ENCODE data around the gene CUEDC2.

The CUEDC2 gene

DNA sequence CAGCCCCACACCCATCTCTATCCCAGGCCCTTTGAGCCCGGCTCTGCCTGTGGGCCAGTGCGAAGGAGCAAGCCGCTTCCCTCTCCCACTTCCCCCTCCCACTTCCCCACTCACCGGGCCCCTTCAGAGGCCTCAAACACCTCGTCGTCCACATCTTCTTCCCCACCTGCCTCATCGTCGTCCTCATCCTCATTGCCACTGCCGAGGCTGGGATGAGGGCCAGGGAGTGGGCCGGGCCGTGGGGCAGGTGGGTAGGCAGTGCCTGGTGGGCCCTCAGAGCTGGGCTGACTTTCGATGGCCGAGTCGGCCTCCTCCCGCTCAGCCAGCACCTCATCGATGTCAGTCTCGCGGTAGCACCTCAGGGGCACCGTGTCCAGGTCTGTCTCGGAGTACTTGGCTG lies 17.6 kb downstream of the CUEDC2 start:
- no peak overlapping the region for H3K4me3 ChIP-seq (ENCODE audit: low read depth, low read length)
- in situ Hi-C loops (cut with HindIII; ENCODE audit: low sequenced_read_pairs): no loop called here
- DNase-seq (ENCODE audit: low read depth, low spot score): no peak
- TF ChIP-seq, protein P1, sequence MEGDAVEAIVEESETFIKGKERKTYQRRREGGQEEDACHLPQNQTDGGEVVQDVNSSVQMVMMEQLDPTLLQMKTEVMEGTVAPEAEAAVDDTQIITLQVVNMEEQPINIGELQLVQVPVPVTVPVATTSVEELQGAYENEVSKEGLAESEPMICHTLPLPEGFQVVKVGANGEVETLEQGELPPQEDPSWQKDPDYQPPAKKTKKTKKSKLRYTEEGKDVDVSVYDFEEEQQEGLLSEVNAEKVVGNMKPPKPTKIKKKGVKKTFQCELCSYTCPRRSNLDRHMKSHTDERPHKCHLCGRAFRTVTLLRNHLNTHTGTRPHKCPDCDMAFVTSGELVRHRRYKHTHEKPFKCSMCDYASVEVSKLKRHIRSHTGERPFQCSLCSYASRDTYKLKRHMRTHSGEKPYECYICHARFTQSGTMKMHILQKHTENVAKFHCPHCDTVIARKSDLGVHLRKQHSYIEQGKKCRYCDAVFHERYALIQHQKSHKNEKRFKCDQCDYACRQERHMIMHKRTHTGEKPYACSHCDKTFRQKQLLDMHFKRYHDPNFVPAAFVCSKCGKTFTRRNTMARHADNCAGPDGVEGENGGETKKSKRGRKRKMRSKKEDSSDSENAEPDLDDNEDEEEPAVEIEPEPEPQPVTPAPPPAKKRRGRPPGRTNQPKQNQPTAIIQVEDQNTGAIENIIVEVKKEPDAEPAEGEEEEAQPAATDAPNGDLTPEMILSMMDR (IDR thresholded peaks at IDR 0.05; ENCODE audit: low read depth, low read length): no peak

DNA sequence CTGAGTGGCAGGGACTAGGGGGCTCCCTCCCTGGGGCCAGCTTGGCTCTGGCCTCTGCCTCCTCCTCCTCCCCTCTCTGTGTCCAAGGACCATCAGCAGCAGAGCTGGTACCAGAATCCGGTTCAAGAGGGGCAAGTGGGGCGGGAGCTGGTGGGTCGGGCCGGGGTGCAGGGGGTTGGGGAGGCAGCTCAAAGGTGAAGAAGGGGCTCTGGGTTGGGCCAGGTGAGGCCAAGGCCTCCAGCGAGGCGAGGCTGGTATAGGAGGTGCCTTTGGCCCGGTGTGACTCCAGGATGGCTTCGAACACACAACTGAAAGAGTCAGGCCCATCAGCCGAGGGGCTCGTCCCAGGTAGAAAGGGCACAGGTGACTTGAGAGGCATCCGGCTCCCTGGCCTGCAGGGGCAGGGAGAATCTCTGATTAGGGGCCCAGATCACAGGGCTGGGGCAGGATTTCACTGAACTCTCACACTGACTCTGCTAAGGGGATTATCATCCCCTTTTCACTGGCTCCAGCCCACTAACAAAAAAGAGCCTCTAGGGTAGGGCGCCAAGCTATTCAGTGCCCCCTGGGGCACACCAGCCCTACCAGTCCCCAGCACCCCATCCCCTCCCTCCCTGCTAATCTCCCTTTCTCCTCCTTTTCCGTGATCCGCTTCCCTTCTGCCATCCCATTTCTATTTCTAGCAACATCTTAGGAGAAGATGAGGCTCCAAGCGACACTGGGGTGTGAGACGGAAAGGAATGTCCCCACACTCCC lies 18.4 kb downstream of the CUEDC2 start:
- TF ChIP-seq, protein P1 (IDR thresholded peaks at IDR 0.05; ENCODE audit: low read depth, low read length): no peak
- H3K4me3 ChIP-seq (ENCODE audit: low read depth, low read length): no peak overlapping the region
- DNase-seq (ENCODE audit: low read depth, low spot score): no peak
- in situ Hi-C loops (cut with HindIII; ENCODE audit: low sequenced_read_pairs): no loop called here

DNA sequence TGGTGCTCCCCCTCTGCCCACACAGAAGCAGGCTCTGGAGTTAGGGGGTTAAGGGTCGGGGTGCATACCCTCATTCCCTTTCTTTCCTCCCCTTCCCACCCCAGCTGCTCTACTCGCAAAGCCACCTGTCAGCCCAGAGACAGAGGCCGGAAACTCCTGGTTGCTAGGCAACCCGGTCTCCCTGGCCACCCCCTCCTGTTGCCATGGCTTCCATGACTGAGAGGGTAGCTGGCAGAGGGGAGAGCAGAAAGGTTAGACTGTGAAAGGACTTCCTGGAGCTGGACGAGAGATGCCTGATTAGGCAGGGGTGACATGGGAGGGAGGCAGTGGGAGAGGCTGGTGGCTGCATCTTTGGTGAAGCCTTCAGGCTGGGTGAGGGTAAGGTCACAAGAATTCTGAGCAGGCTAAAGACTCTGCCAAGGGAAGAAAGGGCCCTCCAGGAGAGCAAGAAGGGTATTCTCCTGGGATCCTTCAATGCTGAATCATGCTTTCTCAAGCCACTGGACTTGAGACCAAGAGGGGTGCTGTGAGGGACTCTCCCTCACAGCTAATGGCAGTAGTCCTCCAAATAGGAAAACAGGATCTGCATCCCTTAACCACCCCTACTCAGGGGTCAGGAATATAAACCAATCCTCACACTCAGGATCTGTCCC lies 19.2 kb downstream of the CUEDC2 start:
- TF ChIP-seq, protein P1 (IDR thresholded peaks at IDR 0.05; ENCODE audit: low read depth, low read length): no peak
- no peak overlapping the region for H3K4me3 ChIP-seq (ENCODE audit: low read depth, low read length)
- no peak for DNase-seq (ENCODE audit: low read depth, low spot score)
- in situ Hi-C loops (cut with HindIII; ENCODE audit: low sequenced_read_pairs): no loop called here

DNA sequence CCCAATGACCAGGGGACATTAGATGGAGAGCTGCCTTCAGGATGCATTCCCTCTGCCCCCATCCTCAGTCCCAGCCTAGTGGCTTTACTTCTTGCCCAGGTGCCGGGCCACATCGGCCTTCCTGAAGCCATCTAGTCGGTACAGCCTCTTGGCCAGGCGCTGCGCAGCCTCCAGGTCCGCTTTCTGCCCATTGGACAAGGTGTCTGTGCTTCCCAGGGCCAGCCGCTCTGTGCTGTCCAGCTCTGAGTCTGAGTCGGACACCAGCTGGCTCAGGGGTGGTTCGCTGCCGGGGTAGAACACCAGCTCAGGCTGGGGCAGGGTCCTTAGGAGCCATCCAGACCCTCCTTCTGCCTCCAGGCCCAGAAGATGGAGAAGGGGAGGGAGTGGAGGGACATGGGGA lies 20.1 kb downstream of the CUEDC2 start:
- no peak for DNase-seq (ENCODE audit: low read depth, low spot score)
- in situ Hi-C loops (cut with HindIII; ENCODE audit: low sequenced_read_pairs): no loop called here
- no peak overlapping the region for H3K4me3 ChIP-seq (ENCODE audit: low read depth, low read length)
- TF ChIP-seq, protein P1 (IDR thresholded peaks at IDR 0.05; ENCODE audit: low read depth, low read length): no peak

DNA sequence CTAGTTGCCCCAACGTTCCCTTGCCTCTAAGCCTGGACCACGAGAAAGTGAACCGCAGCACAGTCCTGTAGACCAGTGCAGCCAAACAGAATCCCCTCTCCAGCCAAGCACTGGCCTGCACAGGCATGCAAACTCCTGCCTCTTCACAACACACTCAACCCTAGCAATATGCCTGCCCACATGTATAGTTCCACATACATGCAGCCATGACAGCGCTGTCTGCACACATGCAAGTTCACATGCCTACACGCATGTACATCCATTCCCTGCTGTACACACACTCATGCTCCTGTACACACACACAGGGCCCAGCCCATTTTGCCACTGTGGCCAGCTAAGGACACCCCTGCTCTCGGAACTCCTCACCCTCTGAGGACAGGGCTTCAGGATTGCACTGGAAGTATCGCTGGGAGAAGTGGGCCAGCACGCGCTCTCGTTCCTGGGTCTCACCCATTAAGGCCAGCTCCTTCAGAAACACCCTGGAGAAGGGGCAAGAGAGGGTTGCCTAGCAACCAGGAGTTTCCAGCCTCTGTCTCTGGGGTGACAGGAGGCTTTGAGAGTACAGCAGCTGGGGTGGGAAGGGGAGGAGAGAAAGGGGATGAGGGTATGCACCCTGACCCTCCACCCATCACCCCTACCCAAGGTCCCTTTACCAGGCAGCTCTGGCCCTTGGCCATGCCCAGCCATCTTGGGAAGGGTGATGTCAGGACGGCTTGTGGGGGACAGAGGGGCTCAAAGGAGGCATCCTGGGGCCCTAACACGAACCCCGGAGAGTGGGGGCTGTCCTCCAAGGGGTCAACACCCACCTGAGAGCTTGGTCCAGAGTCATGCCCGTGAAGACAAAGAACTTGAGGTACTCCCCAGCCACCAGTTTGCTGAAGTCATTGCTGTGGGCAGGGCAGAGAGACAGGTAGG lies 20.8 kb downstream of the CUEDC2 start:
- in situ Hi-C loops (cut with HindIII; ENCODE audit: low sequenced_read_pairs): no loop called here

More for the DNA sequence above, 20.8 kb downstream of the CUEDC2 start:
- no peak for DNase-seq (ENCODE audit: low read depth, low spot score)
- TF ChIP-seq, protein P1 (IDR thresholded peaks at IDR 0.05; ENCODE audit: low read depth, low read length): no peak
- H3K4me3 ChIP-seq (ENCODE audit: low read depth, low read length): no peak overlapping the region
